Measurements from ENCODE around the gene PPP1R3A.

Gene PPP1R3A

DNA sequence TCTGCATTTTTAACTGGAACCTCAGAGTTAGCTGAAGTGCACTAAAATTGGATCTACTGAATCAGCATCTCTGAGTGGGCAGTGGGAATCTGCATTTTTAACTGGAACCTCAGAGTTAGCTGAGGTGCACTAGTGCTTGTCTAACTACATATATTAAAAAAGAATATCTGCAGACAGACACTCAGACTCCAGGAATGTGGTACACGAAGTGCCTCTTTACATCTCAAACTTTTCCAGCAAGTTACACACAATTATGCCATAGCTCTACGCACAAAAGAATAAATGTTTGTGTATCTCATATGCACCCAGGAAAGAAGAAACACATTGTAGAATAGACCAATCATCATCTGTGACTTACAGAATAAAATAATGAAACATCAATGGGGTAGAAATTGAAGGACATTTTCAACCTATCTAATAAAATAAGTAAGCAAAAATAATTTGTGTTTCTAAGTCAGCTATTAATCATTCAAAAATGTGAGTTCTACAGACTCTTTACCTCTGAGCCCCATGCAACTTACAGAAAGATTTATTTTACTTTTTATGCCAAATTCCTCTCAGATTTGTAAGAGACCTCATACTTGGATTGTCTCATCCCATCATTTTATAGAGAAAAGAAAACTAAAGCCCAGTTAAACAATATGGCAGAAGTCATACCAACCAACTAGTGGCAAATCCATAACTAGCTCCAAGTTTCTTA lies 28.3 kb downstream of the PPP1R3A start:
- TF ChIP-seq, protein P1, sequence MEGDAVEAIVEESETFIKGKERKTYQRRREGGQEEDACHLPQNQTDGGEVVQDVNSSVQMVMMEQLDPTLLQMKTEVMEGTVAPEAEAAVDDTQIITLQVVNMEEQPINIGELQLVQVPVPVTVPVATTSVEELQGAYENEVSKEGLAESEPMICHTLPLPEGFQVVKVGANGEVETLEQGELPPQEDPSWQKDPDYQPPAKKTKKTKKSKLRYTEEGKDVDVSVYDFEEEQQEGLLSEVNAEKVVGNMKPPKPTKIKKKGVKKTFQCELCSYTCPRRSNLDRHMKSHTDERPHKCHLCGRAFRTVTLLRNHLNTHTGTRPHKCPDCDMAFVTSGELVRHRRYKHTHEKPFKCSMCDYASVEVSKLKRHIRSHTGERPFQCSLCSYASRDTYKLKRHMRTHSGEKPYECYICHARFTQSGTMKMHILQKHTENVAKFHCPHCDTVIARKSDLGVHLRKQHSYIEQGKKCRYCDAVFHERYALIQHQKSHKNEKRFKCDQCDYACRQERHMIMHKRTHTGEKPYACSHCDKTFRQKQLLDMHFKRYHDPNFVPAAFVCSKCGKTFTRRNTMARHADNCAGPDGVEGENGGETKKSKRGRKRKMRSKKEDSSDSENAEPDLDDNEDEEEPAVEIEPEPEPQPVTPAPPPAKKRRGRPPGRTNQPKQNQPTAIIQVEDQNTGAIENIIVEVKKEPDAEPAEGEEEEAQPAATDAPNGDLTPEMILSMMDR (conservative IDR thresholded peaks at IDR 0.05; ENCODE audit: control insufficient read depth, insufficient read depth, low read depth, low read length): no peak

DNA sequence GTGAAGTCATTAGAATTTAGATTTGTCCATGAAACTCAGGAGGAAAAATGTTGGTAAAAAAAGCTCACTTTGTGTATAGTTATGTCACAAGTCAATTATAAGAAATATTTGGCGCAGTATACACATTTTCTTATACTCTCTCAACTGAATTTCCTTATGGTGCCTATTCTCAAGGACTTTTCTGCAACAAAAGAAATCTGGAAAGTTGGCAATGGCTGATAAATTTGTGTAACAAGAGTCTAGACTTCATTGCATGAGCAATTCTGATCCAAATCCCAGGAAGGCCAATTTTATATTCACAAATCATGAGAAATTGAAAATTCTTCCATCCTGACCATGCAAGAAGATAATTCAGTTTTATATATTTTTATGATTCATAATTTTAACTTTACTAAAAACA lies 35.7 kb downstream of the PPP1R3A start:
- TF ChIP-seq, protein P1 (conservative IDR thresholded peaks at IDR 0.05; ENCODE audit: control insufficient read depth, insufficient read depth, low read depth, low read length): no peak
- no peak overlapping the region for H3K4me3 ChIP-seq (ENCODE audit: control insufficient read depth, low read depth, low read length)
- no peak for DNase-seq (ENCODE audit: low read depth)

More for the DNA sequence above, 28.3 kb downstream of the PPP1R3A start:
- no peak for DNase-seq (ENCODE audit: low read depth)
- H3K4me3 ChIP-seq (ENCODE audit: control insufficient read depth, low read depth, low read length): no peak overlapping the region

DNA sequence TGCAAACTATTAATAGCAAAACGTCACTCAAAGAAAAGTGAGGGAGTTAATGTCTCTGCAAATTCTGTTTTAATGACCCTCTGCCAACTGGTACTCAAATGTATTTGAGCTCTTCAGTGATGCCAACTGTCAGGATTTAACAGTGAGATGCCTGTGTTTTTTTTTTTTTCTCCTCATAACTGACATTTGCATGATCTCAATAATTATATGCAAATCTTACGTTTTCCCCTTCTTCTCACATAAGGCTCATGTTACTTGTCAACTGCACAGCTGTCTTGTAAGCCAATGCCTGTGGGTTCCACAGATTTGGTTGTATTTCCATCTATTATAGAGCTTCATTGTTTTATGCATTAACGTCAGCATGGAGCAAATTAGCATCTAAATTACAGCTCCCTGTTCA lies 38.2 kb downstream of the PPP1R3A start:
- no peak overlapping the region for H3K4me3 ChIP-seq (ENCODE audit: control insufficient read depth, low read depth, low read length)
- no peak for DNase-seq (ENCODE audit: low read depth)
- TF ChIP-seq, protein P1 (conservative IDR thresholded peaks at IDR 0.05; ENCODE audit: control insufficient read depth, insufficient read depth, low read depth, low read length): no peak

DNA sequence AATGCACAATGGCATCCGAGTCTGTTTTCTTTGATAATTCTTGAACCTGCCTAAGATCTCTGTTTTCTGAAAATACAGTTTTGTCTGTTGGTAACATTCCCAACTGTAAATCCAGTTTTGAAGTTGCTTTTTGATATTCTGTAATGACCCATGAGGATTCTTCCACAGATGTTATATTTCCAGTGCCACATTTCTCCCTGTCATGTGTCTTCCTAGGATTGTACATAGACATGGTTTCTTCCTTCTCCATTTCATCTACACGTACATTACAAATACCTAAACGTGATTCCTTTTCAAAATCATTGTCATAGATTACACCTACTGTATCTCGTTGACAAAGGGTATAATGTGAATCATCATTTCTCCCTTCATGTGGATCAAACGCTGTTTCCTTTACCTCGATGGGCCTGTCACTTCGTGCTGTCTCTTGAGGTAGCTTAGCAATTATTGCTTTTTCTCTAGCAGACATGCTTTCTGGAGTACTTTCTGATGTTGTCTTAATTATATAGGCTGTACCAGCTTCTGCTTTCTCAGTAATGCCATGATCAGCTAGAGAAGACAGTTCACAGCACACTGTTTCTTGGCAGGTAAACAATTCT lies 40.3 kb downstream of the PPP1R3A start:
- H3K4me3 ChIP-seq (ENCODE audit: control insufficient read depth, low read depth, low read length): no peak overlapping the region
- TF ChIP-seq, protein P1 (conservative IDR thresholded peaks at IDR 0.05; ENCODE audit: control insufficient read depth, insufficient read depth, low read depth, low read length): no peak
- no peak for DNase-seq (ENCODE audit: low read depth)

DNA sequence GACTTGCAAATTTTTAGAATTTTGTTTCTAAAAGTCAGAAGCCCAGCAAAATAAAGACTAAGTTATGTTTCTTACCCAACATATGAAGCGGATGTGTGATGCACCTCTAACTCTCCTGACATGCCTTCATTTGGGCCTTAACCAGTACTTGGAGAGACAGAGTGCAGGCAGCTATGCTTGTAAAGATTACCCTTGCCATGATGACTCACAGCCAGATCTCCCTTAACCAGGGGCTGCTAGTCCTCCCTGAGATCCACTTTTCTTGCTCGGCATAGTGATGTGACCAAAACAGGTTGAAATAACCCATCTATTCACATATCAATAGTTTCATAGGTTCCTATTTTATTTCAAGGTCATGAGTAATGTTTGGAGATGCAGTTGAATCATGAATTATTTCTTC lies 43.6 kb downstream of the PPP1R3A start:
- no peak overlapping the region for H3K4me3 ChIP-seq (ENCODE audit: control insufficient read depth, low read depth, low read length)
- DNase-seq (ENCODE audit: low read depth): no peak
- TF ChIP-seq, protein P1 (conservative IDR thresholded peaks at IDR 0.05; ENCODE audit: control insufficient read depth, insufficient read depth, low read depth, low read length): no peak

DNA sequence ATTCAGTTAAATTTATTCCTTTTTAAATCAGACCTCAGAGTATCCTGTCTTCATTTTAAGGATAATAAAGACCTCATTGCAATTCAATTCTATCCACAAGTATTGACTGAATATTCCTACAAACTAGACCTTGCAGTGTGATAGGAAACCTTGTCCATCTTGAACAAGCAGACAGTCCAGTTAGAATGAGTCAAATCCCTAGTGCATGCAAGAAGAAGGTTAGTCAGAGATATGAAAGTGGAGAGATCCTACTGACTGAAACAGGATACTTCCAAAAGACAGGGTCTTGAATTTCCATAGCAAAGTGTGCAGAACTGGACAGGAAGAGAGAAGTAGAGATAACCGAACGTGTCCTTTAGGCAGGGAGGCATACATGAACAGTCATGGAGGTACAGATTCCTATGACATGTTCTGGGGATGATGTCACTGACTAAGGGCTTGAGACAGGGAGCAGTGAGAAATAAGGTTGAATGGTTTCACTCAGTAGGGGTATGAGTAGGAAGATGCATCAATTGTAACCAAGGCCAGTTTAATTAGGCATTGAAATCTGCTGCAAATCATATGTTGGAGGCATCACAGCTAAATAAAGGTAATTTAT lies 45.2 kb downstream of the PPP1R3A start:
- DNase-seq (ENCODE audit: low read depth): no peak
- no peak overlapping the region for H3K4me3 ChIP-seq (ENCODE audit: control insufficient read depth, low read depth, low read length)
- TF ChIP-seq, protein P1 (conservative IDR thresholded peaks at IDR 0.05; ENCODE audit: control insufficient read depth, insufficient read depth, low read depth, low read length): no peak

Data from fibroblast of mammary gland (primary cell).